Activated T-helper 2 cell treated with anti-CD3 and anti-CD28 coated beads, Interferon-gamma antibody, Interleukin-2, Interleukin-4, amounts not matched to agents 10 μg/mL and 5 μg/mL and 100 μg/mL, durations not matched to agents 14 hours and 24 hours and 36 hours (primary cell): Measurements from ENCODE around the gene ZSCAN10. TPM values are rescaled to one million over a fixed set of nuclear protein-coding genes. Genes with fewer than 3 reads are reported as not detected.
"Not testable (repeated sequence)": the region's sequence is repeated elsewhere in the genome, so short reads cannot be mapped to it uniquely, and the experiment has no call there.

Experiments used
- DNase-seq: peaks from one replicate; pipeline ENCODE4 v3.0.0; 2021; ENCODE audit warnings: low spot score
- H3K27ac Mint-ChIP-seq: one replicate; pipeline ENCODE4 v1.8.0; 2021; ENCODE audit warnings: mixed read lengths
- H3K27me3 Mint-ChIP-seq: one replicate; pipeline ENCODE4 v1.8.0; 2021; ENCODE audit warnings: low read depth, mixed read lengths
- H3K36me3 Mint-ChIP-seq: one replicate; pipeline ENCODE4 v1.8.0; 2021; ENCODE audit warnings: low read depth, mixed read lengths
- H3K4me1 Mint-ChIP-seq: one replicate; pipeline ENCODE4 v1.8.0; 2021; ENCODE audit warnings: low read depth, mixed read lengths
- H3K4me3 Mint-ChIP-seq: one replicate; pipeline ENCODE4 v1.8.0; 2021; ENCODE audit warnings: low read depth, mild to moderate bottlenecking, moderate library complexity, mixed read lengths
- H3K9me3 Mint-ChIP-seq: one replicate; pipeline ENCODE4 v1.8.0; 2021; ENCODE audit warnings: mixed read lengths
- intact Hi-C: fragments of 100-400 bp; cut with micrococcal nuclease; formaldehyde crosslinking; loops from one replicate; pipeline ENCODE4 v1.15.1; 2023
- total RNA-seq: library from RNA; stranded (reverse); gene quantifications from 2 replicates; pipeline ENCODE4 v1.2.3, GENCODE V29; 2022

The ZSCAN10 gene
- total RNA-seq, 1 donor from 2014 or later: not detected

DNA sequence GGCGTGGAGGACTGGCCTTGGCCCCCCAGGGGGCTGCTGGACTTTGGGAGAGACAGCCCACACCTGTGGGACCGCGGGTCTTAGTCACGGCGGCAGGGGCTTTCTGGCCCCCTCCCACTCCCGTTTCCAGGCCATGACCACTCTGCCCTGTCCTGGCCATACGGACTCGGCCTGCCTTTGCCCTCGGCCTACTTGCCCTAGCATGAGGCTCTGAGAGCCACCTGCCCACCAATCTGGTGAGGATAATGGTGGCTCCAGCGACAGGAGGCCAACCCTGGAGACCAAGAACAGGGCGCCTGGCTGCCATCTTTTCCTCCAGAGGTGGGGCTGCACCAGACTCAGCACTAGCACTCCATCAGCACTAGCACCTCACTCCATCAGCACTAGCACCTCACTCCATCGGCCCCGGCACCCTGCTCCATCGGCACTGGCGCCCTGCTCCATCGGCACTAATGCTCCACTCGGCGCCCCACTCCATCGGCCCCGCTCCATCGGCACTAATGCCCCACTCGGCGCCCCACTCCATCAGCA lies 42.8 kb upstream of the ZSCAN10 start:
- intact Hi-C loops: no loop called here
- Mint-ChIP-seq H3K9me3 (no peaks in the 10 kb centered on the region), H3K4me1 (no peaks in the 10 kb centered on the region), H3K27ac (no peak overlapping the region), H3K36me3 (peaks cover 14% of the 10 kb centered on the region), H3K4me3 (no peak overlapping the region), H3K27me3 (peaks cover 2% of the 10 kb centered on the region)
- no peak for DNase-seq

DNA sequence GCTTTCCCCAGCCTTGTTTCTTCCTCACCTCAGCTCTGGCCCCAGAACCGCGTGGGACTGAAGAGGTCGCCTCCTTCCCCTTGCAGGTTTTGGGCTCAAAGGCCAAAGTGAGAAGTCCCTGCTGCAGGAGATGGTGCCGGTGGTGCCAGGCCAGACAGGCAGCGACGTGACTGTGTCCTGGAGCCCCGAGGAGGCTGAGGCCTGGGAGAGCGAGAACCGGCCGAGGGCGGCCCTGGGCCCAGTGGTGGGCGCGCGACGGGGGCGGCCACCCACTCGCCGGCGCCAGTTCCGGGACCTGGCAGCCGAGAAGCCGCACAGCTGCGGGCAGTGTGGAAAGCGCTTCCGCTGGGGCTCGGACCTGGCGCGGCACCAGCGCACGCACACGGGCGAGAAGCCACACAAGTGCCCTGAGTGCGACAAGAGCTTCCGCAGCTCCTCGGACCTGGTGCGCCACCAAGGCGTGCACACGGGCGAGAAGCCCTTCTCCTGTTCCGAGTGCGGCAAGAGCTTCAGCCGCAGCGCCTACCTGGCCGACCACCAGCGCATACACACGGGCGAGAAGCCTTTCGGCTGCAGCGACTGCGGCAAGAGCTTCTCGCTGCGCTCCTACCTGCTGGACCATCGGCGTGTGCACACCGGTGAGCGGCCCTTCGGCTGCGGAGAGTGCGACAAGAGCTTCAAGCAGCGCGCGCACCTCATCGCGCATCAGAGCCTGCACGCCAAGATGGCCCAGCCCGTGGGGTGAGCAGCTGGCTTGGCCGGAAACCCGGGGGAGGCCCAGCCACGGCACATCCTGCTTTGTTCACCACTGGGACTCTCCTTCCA lies 41.7 kb upstream of the ZSCAN10 start:
- Mint-ChIP-seq H3K9me3 (no peaks in the 10 kb centered on the region), H3K36me3 (peaks cover 14% of the 10 kb centered on the region), H3K27ac (no peak overlapping the region), H3K4me3 (no peak overlapping the region), H3K4me1 (peaks cover 5% of the 10 kb centered on the region), H3K27me3 (peaks cover 2% of the 10 kb centered on the region)
- DNase-seq: no peak
- intact Hi-C loops: no loop called here

DNA sequence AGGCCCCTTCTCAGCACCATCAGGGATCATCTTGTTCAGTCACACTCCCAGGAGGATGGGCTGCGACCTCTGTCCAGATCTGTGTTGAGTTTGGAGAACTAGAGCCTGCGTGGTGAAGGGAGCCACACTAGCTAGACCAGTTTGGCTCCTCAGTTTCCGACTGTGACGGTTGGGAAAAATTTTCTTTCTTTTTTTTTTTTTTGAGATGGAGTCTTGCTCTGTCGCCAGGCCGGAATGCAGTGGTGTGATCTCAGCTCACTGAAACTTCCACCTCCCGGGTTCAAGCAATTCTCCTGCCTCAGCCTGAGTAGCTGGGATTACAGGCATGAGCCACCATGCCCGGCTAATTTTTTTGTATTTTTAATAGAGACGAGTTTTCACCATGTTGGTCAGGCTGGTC lies 40.5 kb upstream of the ZSCAN10 start:
- H3K9me3 Mint-ChIP-seq, H3K4me3 Mint-ChIP-seq, H3K27me3 Mint-ChIP-seq, H3K27ac Mint-ChIP-seq, H3K4me1 Mint-ChIP-seq, intact Hi-C loops, DNase-seq: not testable (repeated sequence)
- H3K36me3 Mint-ChIP-seq: peaks cover 16% of the 10 kb centered on the region

DNA sequence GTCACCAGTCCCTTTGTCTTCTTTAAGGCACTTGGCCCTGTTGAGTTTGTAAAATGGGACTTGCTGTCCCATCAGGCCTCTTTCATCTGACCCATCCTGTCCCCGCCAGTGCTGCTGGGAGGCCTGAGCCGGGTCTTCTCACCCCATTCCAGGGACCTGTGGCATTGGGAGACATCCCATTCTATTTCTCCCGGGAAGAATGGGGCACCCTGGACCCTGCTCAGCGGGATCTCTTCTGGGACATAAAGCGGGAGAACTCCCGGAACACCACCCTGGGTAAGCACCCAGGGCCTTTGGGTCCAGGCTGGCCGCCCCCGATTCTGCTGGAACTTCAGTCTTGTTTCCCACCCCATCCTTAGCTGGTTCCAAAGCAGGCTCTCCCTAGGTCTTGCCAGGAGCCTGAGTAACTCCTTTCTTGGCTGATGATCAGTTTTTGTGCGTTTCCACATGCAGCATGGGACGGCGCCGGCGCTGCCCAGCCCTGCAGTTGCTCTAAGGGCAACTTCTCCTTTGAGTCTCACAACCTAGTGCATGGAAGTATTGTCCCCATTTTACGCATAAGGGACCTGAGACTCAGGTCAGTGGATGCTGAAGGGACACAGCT lies 39.8 kb upstream of the ZSCAN10 start:
- Mint-ChIP-seq H3K4me1 (peaks cover 8% of the 10 kb centered on the region), H3K4me3 (no peak overlapping the region), H3K27ac (no peak overlapping the region)

DNA sequence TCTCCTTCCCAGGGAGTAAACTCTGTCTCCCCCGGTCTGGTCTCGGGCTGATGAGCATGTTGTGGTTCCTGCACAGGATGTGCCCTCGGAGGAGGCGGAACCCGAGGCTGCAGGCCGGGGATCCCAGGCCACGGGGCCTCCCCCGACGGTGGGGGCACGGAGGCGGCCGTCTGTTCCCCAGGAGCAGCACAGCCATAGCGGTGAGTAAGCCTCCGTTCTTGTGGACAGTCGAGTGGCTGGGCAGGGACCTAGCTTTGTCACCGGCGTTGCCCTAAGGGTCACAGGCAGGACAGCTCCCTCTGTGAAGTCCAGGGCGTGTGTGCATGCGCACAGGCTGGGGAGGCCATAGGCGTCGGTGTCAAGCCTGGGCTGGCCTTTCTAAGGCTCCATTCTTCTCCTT lies 39.2 kb upstream of the ZSCAN10 start:
- H3K9me3 Mint-ChIP-seq: no peaks in the 10 kb centered on the region
- no peak overlapping the region for H3K4me3 Mint-ChIP-seq
- H3K4me1 Mint-ChIP-seq: peaks cover 11% of the 10 kb centered on the region
- H3K36me3 Mint-ChIP-seq: peaks cover 22% of the 10 kb centered on the region
- H3K27ac Mint-ChIP-seq: no peak overlapping the region
- DNase-seq: no peak
- H3K27me3 Mint-ChIP-seq: no peaks in the 10 kb centered on the region
- intact Hi-C loops: no loop called here

More for the DNA sequence above, 39.8 kb upstream of the ZSCAN10 start:
- Mint-ChIP-seq H3K27me3 (no peaks in the 10 kb centered on the region), H3K9me3 (no peaks in the 10 kb centered on the region), H3K36me3 (peaks cover 19% of the 10 kb centered on the region)
- intact Hi-C loops: no loop called here
- DNase-seq: no peak

DNA sequence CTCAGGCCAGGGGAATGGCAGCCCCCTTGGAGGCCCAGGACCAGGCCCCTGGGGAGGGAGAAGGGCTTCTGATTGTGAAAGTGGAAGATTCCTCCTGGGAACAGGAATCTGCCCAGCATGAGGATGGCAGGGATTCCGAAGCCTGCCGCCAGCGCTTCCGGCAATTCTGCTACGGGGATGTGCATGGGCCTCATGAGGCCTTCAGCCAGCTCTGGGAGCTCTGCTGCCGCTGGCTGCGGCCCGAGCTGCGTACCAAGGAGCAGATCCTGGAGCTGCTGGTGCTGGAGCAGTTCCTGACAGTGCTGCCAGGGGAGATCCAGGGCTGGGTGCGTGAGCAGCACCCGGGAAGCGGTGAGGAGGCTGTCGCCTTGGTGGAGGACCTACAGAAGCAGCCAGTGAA lies 38.2 kb upstream of the ZSCAN10 start:
- H3K27me3 Mint-ChIP-seq: no peaks in the 10 kb centered on the region
- peaks cover 14% of the 10 kb centered on the region for H3K4me1 Mint-ChIP-seq
- no peak for DNase-seq
- peaks cover 25% of the 10 kb centered on the region for H3K36me3 Mint-ChIP-seq
- no peak overlapping the region for H3K4me3 Mint-ChIP-seq
- intact Hi-C loops: no loop called here
- H3K9me3 Mint-ChIP-seq: no peaks in the 10 kb centered on the region
- H3K27ac Mint-ChIP-seq: no peak overlapping the region

DNA sequence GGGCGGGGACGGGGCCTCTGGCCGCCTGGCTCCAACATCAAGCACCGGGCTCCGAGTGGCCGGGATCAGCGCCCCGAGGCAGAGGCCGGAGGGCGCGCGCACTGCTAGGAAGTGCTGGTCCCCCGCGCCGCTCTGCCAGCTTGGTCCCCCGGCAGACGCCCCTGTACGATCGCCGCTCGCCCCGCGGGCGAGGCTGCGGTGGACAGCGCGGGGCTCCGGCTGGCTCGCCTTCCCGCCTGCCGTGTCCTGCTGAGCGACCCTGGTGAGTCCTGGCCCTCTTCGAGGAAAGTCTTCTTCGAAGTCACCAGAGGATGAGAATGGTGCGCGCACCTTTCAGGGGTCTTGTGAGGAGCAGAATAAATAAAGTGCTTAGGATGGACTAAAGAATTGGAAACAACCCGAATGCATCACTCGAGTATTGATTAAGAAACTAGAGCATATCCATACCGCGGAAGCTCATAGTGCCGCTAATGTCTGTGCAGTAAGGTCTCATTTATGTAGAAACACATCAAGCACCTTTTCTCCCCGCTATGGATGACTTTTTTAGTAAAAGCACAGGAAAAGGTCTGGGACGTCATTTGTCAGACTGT lies 36.1 kb upstream of the ZSCAN10 start:
- Mint-ChIP-seq H3K4me1 (peaks cover 18% of the 10 kb centered on the region), H3K27ac (peak overlapping the region; percentile 82), H3K27me3 (no peaks in the 10 kb centered on the region), H3K4me3 (peak overlapping the region; percentile 98), H3K9me3 (no peaks in the 10 kb centered on the region), H3K36me3 (peaks cover 32% of the 10 kb centered on the region)
- no peak for DNase-seq
- intact Hi-C loops: loop anchor here (2.0 kb wide), 1 partner anchor 32 kb away; no protein-coding TSS in a partner anchor

DNA sequence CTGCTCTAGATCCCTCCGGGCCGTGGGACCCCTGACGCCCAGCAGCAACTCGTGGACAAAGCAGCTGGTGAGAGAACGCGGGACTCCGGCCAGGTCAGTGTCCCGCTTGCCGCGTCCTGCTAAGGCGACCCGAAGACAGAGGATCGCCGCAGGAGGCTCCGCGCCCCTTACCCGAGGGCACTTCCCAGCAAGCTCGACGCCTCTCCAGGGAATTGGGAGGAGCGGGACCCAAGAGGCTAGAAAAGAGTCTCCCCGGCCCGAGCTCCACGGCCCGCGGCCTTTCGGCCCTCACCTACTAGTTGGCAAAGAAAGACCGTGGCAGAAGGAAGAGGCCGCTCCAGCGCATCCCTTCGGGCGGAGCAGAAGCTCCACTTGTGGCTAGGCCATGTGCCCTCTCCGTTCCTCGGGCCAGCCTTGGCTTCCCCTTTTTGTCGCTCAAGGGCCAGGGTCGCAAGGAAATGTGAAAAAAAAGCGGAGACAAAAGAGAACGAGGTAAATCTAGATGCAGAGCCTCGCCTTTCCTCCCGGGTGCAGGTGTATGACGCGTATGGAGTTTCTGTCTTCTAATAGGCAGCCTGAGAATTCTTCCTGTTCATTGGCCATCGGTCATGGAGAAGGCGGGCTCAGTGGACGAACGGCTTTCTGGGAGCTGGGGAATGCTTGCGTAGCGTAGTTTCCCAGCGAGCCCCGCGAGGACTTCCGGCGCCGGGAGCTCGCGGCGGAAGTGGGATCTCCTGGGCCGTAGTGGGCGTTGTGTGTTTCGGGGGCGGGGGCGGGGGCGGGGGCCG lies 35.4 kb upstream of the ZSCAN10 start, which contains the start of gene ZNF213:
TSS of gene ZNF213 (plus strand) at position 692 of the 788 bp plus-strand sequence. CDS start 2,252 bp downstream, outside the sequence.
- intact Hi-C loops: loop anchor here (1.0 to 2.0 kb wide), 3 partner anchors 10 to 32 kb away; no protein-coding TSS in a partner anchor
- DNase-seq: peak; percentile 93
- Mint-ChIP-seq H3K27me3 (no peaks in the 10 kb centered on the region), H3K9me3 (no peaks in the 10 kb centered on the region), H3K36me3 (peaks cover 39% of the 10 kb centered on the region), H3K4me3 (peak within 1 kb of the TSS; percentile 98), H3K27ac (peak within 1 kb of the TSS; percentile 96), H3K4me1 (peaks cover 22% of the 10 kb centered on the region)

DNA sequence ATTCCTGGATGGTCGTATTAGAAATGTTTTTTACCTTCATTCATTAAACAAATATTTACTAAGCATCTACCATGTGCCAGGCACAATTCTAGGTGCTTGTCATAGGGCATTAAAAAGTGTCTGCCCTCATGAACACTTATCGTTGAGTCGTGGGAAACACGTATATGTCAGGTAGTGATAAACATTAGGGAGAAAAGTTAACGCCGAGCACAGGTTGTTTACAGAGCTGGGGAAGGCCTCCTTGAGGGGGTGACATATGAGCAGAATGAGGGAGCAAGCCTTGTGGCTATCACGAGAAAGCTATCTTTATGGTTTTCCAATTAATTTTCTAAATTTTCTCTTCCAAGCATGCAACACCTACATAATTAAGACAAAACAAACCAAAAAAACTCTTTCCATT lies 34.8 kb upstream of the ZSCAN10 start:
- Mint-ChIP-seq H3K9me3 (no peaks in the 10 kb centered on the region), H3K4me1 (peaks cover 27% of the 10 kb centered on the region), H3K4me3 (peak overlapping the region; percentile 98), H3K36me3 (peaks cover 37% of the 10 kb centered on the region), H3K27ac (peak overlapping the region; percentile 96), H3K27me3 (no peaks in the 10 kb centered on the region)
- no peak for DNase-seq
- intact Hi-C loops: loop anchor here (1.0 to 2.0 kb wide), 3 partner anchors 10 to 33 kb away; no protein-coding TSS in a partner anchor

DNA sequence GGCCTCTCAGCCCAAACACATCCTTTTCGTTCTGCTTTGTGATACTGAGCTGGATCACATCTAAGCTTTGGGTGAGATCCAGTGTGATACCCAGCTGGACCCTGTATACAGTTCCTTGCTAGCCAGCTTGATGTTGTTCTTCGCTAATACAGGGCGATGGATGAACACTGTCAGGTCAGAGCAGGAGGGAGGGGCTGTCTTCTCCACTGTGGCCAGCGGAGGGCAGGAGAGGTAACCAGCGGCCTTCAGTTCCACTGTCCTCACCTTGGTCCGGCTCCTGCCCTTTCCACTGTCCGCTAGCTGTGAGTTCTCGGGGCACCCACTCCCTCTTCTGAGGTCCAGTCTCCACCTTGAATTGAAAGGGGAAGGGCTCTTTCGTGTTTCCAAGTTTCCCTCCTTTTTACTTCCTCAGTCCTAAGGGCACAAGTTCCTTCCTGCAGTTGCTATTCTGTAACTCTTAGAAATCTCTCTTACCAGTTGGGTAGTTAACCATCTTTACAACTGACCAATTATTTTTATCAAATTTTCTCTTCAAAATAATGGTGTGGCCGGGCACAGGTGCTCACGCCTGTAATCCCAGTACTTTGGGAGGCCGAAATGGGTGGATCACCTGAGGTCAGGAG lies 32.8 kb upstream of the ZSCAN10 start:
- Mint-ChIP-seq H3K9me3 (no peaks in the 10 kb centered on the region), H3K4me3 (peak overlapping the region; percentile 26), H3K36me3 (peaks cover 42% of the 10 kb centered on the region), H3K27me3 (no peaks in the 10 kb centered on the region), H3K27ac (no peak overlapping the region), H3K4me1 (peaks cover 41% of the 10 kb centered on the region)
- DNase-seq: peak; percentile 30
- intact Hi-C loops: no loop called here

DNA sequence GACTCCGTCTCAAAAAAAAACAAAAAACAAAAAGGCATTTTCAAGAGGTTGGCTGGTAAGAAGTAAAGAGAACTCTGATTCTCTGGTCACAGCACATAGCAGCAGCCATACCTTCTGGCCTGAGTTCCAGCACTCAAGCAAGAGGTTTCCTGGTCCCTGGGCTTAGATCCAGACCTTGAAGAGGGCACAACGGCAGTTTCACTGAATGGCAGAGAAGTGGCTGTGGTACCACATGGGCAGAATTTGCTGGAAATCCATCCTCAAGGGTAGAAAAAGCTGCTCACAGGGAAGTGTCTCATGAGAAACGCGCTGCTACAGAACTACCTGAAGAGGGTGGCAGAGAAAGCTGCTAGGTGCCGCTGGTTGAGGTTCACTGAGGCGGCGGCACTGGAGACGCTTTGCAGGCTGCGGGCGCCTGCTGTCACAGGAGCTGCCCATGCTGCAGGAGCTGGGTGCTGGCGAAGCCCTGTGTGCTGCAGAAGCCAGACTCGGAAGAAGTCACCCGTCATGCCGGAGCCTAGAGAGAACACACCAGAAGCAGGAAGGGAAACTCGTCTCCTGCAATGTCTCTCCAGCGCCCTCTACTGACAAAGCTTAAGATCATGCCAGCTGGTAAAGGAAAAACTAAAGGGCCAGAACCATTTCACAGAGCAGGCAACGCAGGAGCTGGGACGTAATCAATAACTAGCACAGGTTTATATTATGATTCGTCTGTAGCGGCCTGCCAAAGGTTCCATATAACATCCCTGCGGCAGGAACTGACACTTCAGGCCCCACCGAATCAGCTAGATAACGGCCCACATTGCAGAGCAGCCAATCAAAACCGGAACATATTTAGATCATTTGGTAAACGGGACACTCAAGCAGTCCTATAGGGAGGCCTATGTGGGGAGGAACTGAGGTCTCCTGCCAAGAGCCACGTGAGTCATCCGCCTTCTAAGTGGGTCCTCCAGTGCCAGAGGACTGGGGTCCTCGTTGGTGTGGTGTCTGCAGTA lies 30.3 kb upstream of the ZSCAN10 start:
- no peaks in the 10 kb centered on the region for H3K9me3 Mint-ChIP-seq
- H3K4me3 Mint-ChIP-seq: peak overlapping the region; percentile 87
- H3K27ac Mint-ChIP-seq: peak overlapping the region; percentile 80
- peaks cover 46% of the 10 kb centered on the region for H3K4me1 Mint-ChIP-seq
- peaks cover 47% of the 10 kb centered on the region for H3K36me3 Mint-ChIP-seq
- DNase-seq: peak; percentile 81
- intact Hi-C loops: loop anchor here (1.0 to 10.0 kb wide), 5 partner anchors 23 to 105 kb away; partner anchors contain the start of genes HCFC1R1, THOC6 and TNFRSF12A
- H3K27me3 Mint-ChIP-seq: no peaks in the 10 kb centered on the region
